Activated naive CD4-positive, alpha-beta T cell treated with anti-CD3 and anti-CD28 coated beads, Interleukin-2, amount 50 U/mL, for 16 hours (primary cell): ENCODE measurements around the gene ZBTB16.

Source experiments
- DNase-seq: peaks from one replicate; pipeline ENCODE4 v3.0.0-alpha.2; 2020

Gene ZBTB16

DNA sequence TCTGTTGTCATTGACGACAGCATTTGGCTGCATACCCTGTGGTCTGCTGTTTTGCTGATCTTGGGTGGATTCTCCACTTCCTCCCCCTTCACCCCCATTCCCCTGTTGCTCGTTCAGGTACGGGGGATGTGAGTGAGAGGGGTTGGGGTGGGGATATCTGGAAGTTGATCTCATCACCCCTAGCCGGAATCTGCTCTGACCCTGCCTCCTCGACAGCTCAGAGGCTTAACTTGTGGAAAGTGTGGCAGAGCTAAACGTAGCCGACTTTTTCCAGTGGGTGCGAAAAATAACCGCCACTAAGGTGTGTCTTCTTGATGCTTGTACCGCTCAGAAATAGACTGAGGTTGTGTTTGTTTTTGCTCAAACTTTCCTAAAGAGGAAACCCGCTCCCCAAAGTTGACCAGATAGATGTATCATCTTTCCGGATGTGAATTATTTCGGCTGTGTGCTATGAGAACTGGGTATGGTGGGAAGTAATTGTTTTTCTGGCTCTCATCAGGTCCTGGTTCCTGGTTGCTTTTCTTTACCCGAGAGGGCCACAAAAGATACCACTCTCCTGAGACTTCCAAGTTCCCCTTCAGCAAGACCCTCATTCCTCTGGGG lies 6.6 kb downstream of the ZBTB16 start:
- DNase-seq, result no peak

GRCh38 chr11:114068327-114068726 lies 8.8 kb downstream of the ZBTB16 start:
- DNase-seq, result no peak

- DNase-seq, result no peak
Observed at GRCh38 chr11:114070464-114071139, 11.1 kb downstream of the ZBTB16 start.

- DNase-seq, result no peak
Observed at GRCh38 chr11:114073007-114073827, 13.7 kb downstream of the ZBTB16 start.

DNA sequence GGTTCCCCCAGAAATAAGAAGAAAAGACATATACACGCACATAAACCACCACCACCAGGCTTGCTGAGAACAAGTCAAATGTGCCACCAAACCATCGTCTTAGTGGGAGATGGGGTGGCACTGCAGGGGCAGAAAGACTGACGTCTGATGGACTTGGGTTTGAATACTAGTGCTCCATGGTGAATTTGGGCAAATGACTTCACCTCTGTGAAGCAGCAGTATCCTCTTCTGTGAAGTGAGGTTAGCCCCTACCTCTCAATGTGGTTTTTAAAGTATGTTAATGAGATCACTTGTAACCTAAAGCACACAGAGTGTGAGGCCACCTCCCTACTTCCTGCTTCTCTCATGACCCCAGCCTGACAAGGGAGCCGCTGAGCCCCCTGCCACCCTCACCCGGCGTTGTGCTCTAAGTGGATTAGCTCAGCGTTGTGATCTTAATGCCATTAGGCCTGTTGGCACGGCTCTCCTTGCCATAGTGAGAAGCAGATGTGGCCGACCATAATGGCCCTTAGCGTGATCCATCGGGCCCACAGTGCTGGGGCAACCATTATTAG lies 14.4 kb downstream of the ZBTB16 start:
- DNase-seq, result no peak

DNA sequence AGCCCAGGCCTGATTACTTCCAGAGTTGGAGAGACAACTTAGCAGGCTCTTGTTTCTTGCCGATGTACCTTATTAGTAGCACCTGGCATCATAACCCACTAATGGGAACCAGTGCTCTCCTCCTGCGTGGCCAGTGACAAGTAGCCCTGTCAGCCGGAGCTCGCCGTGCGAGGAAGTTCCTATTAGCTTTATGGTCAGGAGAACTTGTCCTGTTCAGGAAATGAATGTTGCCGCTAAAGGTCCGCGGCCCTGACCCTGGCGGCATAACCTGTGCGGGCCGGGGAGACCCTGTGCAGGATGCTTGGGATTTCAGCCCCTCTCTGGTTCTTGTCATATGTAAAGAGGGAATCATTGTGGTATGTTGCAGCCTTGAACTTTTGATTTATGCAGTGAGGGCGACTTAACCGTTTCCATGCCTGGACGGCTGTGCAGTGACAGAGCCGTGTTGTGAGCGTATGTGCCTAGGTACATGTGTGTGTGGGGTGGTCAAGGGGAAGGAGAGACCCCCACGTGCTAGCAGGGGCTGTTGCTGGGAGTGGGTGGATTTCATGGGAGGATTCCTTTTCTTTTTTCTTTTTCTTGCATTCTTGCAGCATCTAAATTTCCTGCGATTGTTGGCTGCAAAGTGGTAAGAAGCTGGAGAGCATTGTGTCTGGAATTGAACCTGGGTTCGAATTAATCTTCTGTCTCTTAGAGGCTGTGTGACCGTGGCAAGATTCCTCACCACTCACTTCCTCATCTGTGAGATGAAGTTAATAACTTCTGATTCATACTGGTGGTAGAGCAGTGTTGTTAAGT lies 15.2 kb downstream of the ZBTB16 start:
- no peak for DNase-seq

DNA sequence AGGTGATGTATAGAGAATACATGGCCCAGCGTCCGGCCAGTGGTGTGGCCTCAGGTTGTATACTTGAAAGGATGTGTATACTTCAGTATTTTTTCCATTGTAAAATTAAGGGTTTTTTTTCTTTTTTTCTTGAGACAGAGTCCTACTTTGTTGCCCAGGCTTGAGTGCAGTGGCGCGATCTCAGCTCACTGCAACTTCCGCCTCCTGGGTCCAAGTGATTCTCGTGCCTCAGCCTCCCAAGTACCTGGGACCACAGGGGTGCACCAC lies 15.8 kb downstream of the ZBTB16 start:
- no peak for DNase-seq

- DNase-seq, result peak; percentile 34
Observed at GRCh38 chr11:114075891-114076441, 16.5 kb downstream of the ZBTB16 start.

DNA sequence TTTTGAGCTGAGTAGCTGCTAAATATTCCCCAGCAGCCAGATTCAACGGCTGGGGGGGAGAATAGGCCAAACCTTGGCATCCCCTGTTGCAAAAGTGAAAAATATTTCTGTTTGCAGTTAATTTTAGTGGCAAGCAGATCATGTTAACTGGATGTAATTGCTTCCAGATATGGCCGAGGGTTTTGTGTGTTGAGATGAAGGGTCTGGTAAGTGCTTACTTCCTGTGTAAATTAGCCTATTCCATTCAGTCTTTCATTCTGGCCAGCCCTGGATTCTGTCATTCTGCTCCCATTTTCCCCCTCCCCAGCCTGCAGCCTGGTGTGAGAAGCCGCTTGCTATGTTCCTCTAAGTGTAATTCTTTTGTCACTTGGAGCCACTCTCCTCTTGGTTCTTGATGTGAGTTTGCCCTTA lies 17.4 kb downstream of the ZBTB16 start:
- no peak for DNase-seq

GRCh38 chr11:114077482-114078305 lies 18.2 kb downstream of the ZBTB16 start:
- no peak for DNase-seq

- no peak for DNase-seq
Observed at GRCh38 chr11:114078423-114078822, 18.9 kb downstream of the ZBTB16 start.

DNA sequence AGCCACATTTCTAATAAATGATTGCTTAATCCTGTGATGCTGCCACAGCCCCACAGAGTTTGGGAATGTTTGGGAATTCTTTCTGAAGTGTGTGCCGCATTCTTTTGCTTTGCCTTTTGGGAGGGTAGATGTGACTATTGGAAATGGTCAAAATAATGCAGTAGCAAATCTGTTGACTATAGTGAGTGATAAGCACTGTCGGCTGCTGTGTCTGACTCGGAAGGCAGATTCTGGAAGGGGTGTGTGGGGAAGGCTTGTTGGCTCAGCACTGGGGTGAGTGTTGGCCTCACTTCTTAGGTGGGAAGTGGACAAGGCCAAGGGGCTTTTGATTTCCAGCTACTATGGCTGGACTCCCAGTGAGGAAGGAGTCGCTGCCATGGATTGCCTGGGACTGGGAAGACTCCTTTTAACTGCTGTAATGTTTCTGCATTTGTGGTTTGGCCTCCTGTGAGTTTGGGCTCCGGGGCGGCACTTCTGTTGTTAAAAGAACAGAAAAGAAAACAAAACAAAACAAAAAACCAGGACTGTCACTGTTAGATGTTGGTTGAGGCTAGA lies 20.1 kb downstream of the ZBTB16 start:
- DNase-seq, result no peak

GRCh38 chr11:114080219-114080618 lies 20.7 kb downstream of the ZBTB16 start:
- DNase-seq, result no peak

GRCh38 chr11:114080769-114081168 lies 21.3 kb downstream of the ZBTB16 start:
- no peak for DNase-seq

GRCh38 chr11:114081641-114082414 lies 22.3 kb downstream of the ZBTB16 start:
- DNase-seq, result no peak

DNA sequence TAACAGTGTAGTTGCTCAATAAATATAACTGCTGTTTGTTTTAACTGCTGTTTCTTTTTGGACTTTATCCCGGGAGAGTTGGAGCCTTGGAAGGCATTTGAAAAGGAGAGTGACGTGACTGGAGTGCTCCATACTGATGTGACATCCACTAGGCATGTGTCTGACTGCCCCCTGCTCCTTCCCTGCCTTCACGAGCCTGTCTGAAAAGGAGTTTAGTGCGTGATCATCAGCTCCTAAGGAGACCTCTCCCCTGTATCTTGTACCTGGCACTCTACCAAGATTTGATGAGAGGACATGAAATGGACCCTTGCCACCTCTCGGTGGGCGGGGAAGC lies 22.9 kb downstream of the ZBTB16 start:
- no peak for DNase-seq

DNA sequence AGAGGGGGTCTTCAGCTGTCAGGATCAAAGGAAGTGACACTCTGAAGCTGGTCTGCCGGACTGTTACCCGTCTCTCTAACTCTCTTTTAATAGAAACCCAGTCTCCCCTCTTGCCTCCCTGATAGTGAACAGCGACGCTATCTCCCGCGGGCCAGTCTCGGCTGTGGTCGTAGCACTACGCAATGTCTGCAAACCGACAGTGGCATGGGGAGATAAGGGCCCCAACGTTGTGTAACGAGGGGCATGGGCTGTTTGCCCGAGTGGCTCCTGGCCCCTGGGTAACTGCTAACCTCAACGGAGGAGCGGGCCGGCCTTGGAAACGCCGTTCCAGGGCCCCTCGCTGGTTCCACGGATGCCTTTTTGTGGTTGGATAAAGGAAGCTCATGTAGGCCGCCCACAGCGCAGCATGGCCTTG lies 23.3 kb downstream of the ZBTB16 start:
- no peak for DNase-seq

GRCh38 chr11:114083391-114084252 lies 24.1 kb downstream of the ZBTB16 start:
- DNase-seq, result no peak

DNA sequence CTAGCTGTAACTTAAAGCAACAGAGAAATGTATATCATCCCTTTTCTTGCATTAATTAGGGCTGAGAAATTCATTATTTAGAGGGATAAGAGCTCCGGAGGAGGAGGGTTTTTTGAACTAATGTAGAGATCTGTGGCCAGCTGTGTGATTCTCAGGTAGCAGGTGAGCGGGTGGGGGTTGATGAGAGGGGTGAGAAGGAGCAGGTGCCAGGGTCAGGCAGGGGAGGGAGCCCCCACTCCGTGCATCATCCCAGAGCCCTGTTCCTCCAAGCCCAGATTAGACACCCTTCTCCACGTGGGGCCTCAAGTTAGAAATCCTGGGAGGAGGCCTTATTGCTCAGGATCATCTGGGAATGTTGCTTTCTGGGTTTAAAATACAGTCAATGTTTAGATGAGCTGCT lies 24.9 kb downstream of the ZBTB16 start:
- DNase-seq, result no peak
